Fibroblast of lung (primary cell): ENCODE measurements around the gene SIPA1L3. TPM values are rescaled to one million over a fixed set of nuclear protein-coding genes. Genes with fewer than 3 reads are reported as not detected.

ENCODE experiments used
- DNase-seq, 2 donors: peaks; one replicate each; pipeline versions ENCODE4 v3.0.0 to v3.0.0-alpha.2; 2010; ENCODE audit warnings: low read depth in 2 of 2
- H2AFZ ChIP-seq: 2 replicates; pipeline ENCODE4 v1.5.1; 2012; ENCODE audit warnings: low read length, control low read depth, inconsistent platforms
- H3K27ac ChIP-seq: 2 replicates; pipeline ENCODE4 v1.5.1; 2011; ENCODE audit warnings: low read length, control low read depth; ENCODE audit not compliant: insufficient read depth
- H3K27me3 ChIP-seq: 2 replicates; pipeline ENCODE4 v1.5.1; 2011; ENCODE audit warnings: mild to moderate bottlenecking, low read length; ENCODE audit not compliant: control insufficient read depth, insufficient read depth
- H3K36me3 ChIP-seq: 2 replicates; pipeline ENCODE4 v1.5.1; 2011; ENCODE audit warnings: low read length; ENCODE audit not compliant: control insufficient read depth, insufficient read depth
- H3K4me1 ChIP-seq: 2 replicates; pipeline ENCODE4 v1.5.1; 2011; ENCODE audit warnings: low read length; ENCODE audit not compliant: control insufficient read depth, insufficient read depth; ENCODE audit errors: extremely low read depth
- H3K4me2 ChIP-seq: 2 replicates; pipeline ENCODE4 v1.5.1; 2011; ENCODE audit warnings: low read length, control low read depth; ENCODE audit not compliant: insufficient read depth; ENCODE audit errors: extremely low read depth
- H3K4me3 ChIP-seq, 4 experiments: fragments of 200-600 bp in 1 of 4; sonication (generic) in 1 of 4; replicated peaks in 1 of 4; 2 replicates each; pipeline ENCODE4 v1.5.1; 2011 to 2016; ENCODE audit warnings: low read length in 4 of 4, low read depth in 3 of 4, mild to moderate bottlenecking in 3 of 4, control low read depth in 2 of 4, inconsistent platforms in 1 of 4, mixed read lengths in 1 of 4; ENCODE audit not compliant: insufficient read depth in 1 of 4; ENCODE audit errors: control extremely low read depth in 1 of 4
- H3K79me2 ChIP-seq: 2 replicates; pipeline ENCODE4 v1.5.1; 2012; ENCODE audit warnings: mild to moderate bottlenecking, low read length, inconsistent platforms; ENCODE audit not compliant: control insufficient read depth, insufficient read depth
- H3K9ac ChIP-seq: 2 replicates; pipeline ENCODE4 v1.5.1; 2011; ENCODE audit warnings: mild to moderate bottlenecking, low read length, control low read depth; ENCODE audit not compliant: insufficient read depth
- H3K9me3 ChIP-seq: 2 replicates; pipeline ENCODE4 v1.5.1; 2012; ENCODE audit warnings: low read depth, low read length; ENCODE audit not compliant: control insufficient read depth, insufficient read depth
- H4K20me1 ChIP-seq: 2 replicates; pipeline ENCODE4 v1.5.1; 2011; ENCODE audit warnings: low read length; ENCODE audit not compliant: control insufficient read depth, insufficient read depth; ENCODE audit errors: extremely low read depth
- EZH2 ChIP-seq: IDR thresholded peaks from 2 replicates; pipeline ENCODE4 v1.5.1; 2012; ENCODE audit warnings: low read length, control low read depth, mild to moderate bottlenecking; ENCODE audit errors: missing control alignments
- polyA plus RNA-seq, 2 donors: library from polyadenylated mRNA; depleted of rRNA in 1 of 2; stranded (reverse) in 1 of 2; unstranded in 1 of 2; fragments of >200 nt; gene quantifications; 2 replicates each; pipeline ENCODE4 v1.2.1, GENCODE V29; 2011 to 2012; ENCODE audit warnings: missing spikeins in 1 of 2
- total RNA-seq: library from RNA; depleted of rRNA; stranded (reverse); fragments of >200 nt; gene quantifications from 2 replicates; pipeline ENCODE4 v1.2.1, GENCODE V29; 2014
- TF ChIP-seq, protein P1 (sequence below), 2 donors: IDR thresholded peaks in 1 of 2; conservative IDR thresholded peaks in 1 of 2; 1 replicate in 1 of 2; 2 replicates in 1 of 2; pipeline ENCODE4 v1.5.1; 2011 to 2012; ENCODE audit warnings: low read length in 2 of 2, control low read depth in 1 of 2, inconsistent platforms in 1 of 2, low read depth in 1 of 2, mild to moderate bottlenecking in 1 of 2

The SIPA1L3 gene
- total and polyA plus RNA-seq, 2 donors (not counting 1 experiment from before 2014, with no cell fraction given) = 3.7 to 10.1 TPM

GRCh38 chr19:37990362-37990761 is 83.4 kb downstream of the SIPA1L3 start:
- no peaks in the 10 kb centered on the region for H3K79me2 ChIP-seq
- TF ChIP-seq, protein P1, sequence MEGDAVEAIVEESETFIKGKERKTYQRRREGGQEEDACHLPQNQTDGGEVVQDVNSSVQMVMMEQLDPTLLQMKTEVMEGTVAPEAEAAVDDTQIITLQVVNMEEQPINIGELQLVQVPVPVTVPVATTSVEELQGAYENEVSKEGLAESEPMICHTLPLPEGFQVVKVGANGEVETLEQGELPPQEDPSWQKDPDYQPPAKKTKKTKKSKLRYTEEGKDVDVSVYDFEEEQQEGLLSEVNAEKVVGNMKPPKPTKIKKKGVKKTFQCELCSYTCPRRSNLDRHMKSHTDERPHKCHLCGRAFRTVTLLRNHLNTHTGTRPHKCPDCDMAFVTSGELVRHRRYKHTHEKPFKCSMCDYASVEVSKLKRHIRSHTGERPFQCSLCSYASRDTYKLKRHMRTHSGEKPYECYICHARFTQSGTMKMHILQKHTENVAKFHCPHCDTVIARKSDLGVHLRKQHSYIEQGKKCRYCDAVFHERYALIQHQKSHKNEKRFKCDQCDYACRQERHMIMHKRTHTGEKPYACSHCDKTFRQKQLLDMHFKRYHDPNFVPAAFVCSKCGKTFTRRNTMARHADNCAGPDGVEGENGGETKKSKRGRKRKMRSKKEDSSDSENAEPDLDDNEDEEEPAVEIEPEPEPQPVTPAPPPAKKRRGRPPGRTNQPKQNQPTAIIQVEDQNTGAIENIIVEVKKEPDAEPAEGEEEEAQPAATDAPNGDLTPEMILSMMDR (conservative IDR thresholded peaks at IDR 0.05 in 1 of 2, IDR thresholded peaks at IDR 0.05 in 1 of 2; ENCODE audit: low read depth in 1 of 2, low read length in 2 of 2) = no peak
- TF ChIP-seq EZH2 = no peak
- H3K27ac ChIP-seq = no peak overlapping the region

DNA sequence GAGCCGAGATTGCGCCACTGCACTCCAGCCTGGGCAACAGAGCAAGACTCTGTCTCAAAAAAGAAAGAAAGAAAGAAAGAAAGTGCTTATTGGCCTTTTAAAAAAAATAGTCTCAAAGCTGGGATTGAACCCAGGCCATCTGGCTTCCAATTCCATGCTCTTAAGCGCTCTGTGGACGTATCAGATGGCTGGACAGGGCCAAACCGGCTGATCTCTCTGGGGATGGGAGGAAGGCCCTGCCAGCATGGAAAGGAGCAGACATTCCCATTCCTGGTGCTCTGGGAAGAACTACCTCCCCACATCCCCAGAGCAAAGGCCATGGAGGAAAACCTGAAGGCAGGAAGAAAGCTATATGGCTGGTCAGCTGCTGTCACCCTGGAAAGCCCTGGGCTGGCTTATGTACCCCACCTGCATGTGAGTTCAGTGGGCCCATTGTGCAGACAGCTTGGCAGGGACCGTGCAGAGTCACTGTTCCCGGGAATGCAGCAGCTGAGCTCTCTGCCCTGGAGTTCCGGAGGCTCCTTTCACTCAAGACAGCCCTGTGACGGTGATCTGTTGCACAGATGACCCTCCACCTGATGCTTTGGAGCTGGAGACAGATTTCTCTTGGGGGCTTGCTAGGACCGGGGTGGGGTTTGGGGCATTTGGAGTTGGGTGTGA is 84.3 kb downstream of the SIPA1L3 start:
- no peaks in the 10 kb centered on the region for H3K9me3 ChIP-seq
- no peak overlapping the region for H3K27ac ChIP-seq
- H3K9ac ChIP-seq = no peak overlapping the region
- no peak overlapping the region for H3K4me2 ChIP-seq
- no peaks in the 10 kb centered on the region for H3K4me1 ChIP-seq
- H3K79me2 ChIP-seq = no peaks in the 10 kb centered on the region
- no peaks in the 10 kb centered on the region for H4K20me1 ChIP-seq
- TF ChIP-seq EZH2 = no peak
- TF ChIP-seq, protein P1 (conservative IDR thresholded peaks at IDR 0.05 in 1 of 2, IDR thresholded peaks at IDR 0.05 in 1 of 2; ENCODE audit: low read depth in 1 of 2, low read length in 2 of 2) = no peak
- no peaks in the 10 kb centered on the region for H3K36me3 ChIP-seq
- H3K27me3 ChIP-seq = no peaks in the 10 kb centered on the region
- no peak overlapping the region for H3K4me3 ChIP-seq
- no peak for DNase-seq
- no peak overlapping the region for H2AFZ ChIP-seq

More at GRCh38 chr19:37990362-37990761, 83.4 kb downstream of the SIPA1L3 start:
- no peak overlapping the region for H3K4me3 ChIP-seq
- H3K9ac ChIP-seq = no peak overlapping the region
- peak in 1 of 2 donors; percentile 30 for DNase-seq
- no peak overlapping the region for H2AFZ ChIP-seq
- H3K36me3 ChIP-seq = no peaks in the 10 kb centered on the region
- H3K4me2 ChIP-seq = no peak overlapping the region
- no peaks in the 10 kb centered on the region for H4K20me1 ChIP-seq
- H3K4me1 ChIP-seq = no peaks in the 10 kb centered on the region
- H3K27me3 ChIP-seq = no peaks in the 10 kb centered on the region
- no peaks in the 10 kb centered on the region for H3K9me3 ChIP-seq

GRCh38 chr19:37991841-37992248 is 84.8 kb downstream of the SIPA1L3 start:
- no peak overlapping the region for H3K27ac ChIP-seq
- H2AFZ ChIP-seq = no peak overlapping the region
- H3K4me3 ChIP-seq = no peak overlapping the region
- H3K36me3 ChIP-seq = no peaks in the 10 kb centered on the region
- H3K9ac ChIP-seq = no peak overlapping the region
- no peaks in the 10 kb centered on the region for H3K4me1 ChIP-seq
- H3K4me2 ChIP-seq = no peak overlapping the region
- no peaks in the 10 kb centered on the region for H3K9me3 ChIP-seq
- H4K20me1 ChIP-seq = no peaks in the 10 kb centered on the region
- DNase-seq = peak in 1 of 2 donors; percentile 54
- no peaks in the 10 kb centered on the region for H3K79me2 ChIP-seq
- H3K27me3 ChIP-seq = no peaks in the 10 kb centered on the region
- TF ChIP-seq, protein P1 (conservative IDR thresholded peaks at IDR 0.05 in 1 of 2, IDR thresholded peaks at IDR 0.05 in 1 of 2; ENCODE audit: low read depth in 1 of 2, low read length in 2 of 2) = no peak
- TF ChIP-seq EZH2 = no peak
